SK-N-SH (cell line): ENCODE results near the gene S100A2.

Experiments
- CTCF ChIP-seq: fragments of 200-600 bp; sonication (generic); IDR thresholded peaks from 2 replicates; pipeline ENCODE4 v1.6.1; 2017; ENCODE audit warnings: antibody characterized with exemption, mild to moderate bottlenecking, moderate library complexity
- FOSL2 ChIP-seq: IDR thresholded peaks from 2 replicates; pipeline ENCODE4 v1.4.0; 2012; ENCODE audit warnings: low read depth, mild to moderate bottlenecking, moderate library complexity, borderline replicate concordance
- MAX ChIP-seq: IDR thresholded peaks from 2 replicates; pipeline ENCODE4 v1.4.0; 2012; ENCODE audit warnings: low read depth
- RAD21 ChIP-seq: IDR thresholded peaks from 2 replicates; pipeline ENCODE4 v1.6.1; 2012; ENCODE audit warnings: mild to moderate bottlenecking, low read length
- REST ChIP-seq: IDR thresholded peaks from 2 replicates; pipeline ENCODE4 v1.6.1; 2012; ENCODE audit warnings: mild to moderate bottlenecking, low read depth, low read length, moderate library complexity
- RFX5 ChIP-seq: IDR thresholded peaks from 2 replicates; pipeline ENCODE4 v1.6.1; 2012; ENCODE audit warnings: mild to moderate bottlenecking, improper control_type of control experiment, low read length
- TAF1 ChIP-seq: IDR thresholded peaks from 2 replicates; pipeline ENCODE4 v1.6.1; 2012; ENCODE audit warnings: low read depth, mild to moderate bottlenecking, low read length, moderate library complexity, borderline replicate concordance

GRCh38 chr1:153567621-153568366 is 2.1 kb upstream of the S100A2 start:
- TF ChIP-seq CTCF (no peak), FOSL2 (no peak), MAX (no peak), RAD21 (no peak), TAF1 (no peak), REST (no peak), RFX5 (no peak)
